HG03095 (cell line): ENCODE results near the gene VENTX.
"Not testable (repeated sequence)": the region's sequence is repeated elsewhere in the genome, so short reads cannot be mapped to it uniquely, and the experiment has no call there.

Experiments
- ATAC-seq: cut with Tn5 transposase; IDR thresholded peaks from one replicate; pipeline ENCODE4 v1.9.1; 2021; ENCODE audit warnings: moderate library complexity; ENCODE audit not compliant: unreplicated experiment

The VENTX gene

GRCh38 chr10:133253361-133253955, 15.8 kb downstream of the VENTX start:
- no peak for ATAC-seq

- no peak for ATAC-seq
These were observed 16.9 kb downstream of the VENTX start for GRCh38 chr10:133254421-133255120.

GRCh38 chr10:133255323-133255722, 17.7 kb downstream of the VENTX start:
- no peak for ATAC-seq

GRCh38 chr10:133257489-133258065, 19.9 kb downstream of the VENTX start:
- ATAC-seq = no peak

GRCh38 chr10:133258066-133258817, 20.6 kb downstream of the VENTX start:
- ATAC-seq = no peak

DNA sequence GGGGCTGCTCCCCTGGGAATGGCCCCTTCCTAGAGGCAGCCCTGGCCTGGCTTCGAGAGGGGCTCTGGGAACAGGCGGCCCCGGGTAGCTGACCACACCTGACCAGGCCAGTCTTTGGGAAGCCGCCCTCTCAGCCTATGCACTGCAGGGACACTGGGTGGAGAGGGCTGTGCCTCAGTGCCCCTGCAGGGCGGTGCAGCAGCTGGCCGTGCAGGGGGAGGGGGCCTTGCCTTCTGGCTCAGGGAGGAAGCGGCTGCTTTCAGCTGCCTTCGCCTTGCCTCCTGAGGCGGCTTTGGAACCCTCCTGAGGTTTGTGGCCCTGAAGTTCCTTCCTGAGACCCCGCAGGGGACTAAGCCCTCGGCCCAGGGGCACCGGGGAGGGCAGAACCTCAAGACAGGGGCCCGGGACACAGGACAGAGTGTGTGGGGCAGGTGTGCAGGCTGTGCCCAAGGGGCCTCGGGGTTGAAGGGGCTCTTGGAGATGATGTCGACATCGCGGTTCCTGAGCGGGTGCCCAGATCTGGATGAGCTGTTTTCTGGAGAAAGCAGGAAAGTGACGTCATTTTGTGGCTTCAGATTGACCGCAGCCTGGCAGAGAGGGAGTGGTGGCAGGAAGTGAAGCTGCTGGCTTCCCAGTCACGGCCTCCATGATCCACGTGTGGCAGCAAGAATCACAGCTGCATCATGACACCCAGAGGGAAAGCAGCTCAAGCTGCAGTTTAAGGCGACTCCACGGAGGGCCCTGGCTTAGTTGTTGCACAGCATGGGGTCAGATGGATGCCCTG, 21.4 kb downstream of the VENTX start:
- ATAC-seq = no peak

DNA sequence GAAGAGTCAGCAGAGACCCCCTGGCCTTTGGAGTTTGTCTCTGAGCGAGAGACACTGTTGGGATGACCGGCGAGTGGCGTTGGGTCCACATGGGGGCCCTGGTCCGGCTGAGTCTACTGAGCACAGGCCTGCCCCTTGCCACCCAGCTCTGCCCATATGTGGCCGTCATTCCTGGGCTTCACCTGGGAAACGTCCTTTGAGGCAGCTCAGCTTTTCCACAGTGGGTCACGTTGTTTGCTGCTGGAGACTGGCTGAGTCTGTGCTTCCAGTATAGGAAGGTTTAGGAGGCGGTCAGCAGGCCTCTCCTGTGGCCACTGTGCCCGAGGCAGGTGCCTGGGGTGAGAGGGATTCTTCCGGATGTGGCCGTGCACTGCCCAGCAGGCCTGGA, 21.9 kb downstream of the VENTX start:
- no peak for ATAC-seq

- ATAC-seq = peak; percentile 45
These were observed 23.5 kb downstream of the VENTX start for GRCh38 chr10:133260895-133261725.

DNA sequence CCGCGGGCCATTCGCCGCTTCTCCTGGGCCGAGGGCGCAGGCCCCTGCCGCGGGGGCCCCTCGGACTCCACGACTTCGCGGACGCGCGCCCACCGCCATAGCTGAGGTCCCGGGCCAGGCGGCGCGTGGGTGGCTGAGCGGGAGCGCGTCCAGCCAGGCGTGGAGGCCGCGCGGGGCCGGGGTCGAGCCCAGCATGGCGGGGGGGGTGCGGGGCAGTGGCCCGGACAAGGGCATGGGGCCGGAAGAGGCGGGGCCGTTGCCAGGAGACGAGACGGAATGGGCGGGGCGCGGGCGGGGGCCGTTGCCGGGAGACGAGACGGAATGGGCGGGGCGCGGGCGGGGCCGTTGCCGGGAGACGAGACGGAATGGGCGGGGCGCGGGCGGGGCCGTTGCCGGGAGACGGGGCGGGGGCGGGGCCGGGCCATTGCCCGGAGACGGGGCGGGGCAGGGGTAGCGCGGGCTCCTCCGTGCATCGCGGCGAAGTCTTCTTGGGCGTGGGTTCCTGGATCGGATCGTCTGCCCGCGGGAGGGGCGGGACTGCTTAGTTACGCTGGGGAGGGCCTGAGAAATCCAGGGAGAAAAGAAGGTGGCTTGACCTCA, 24.2 kb downstream of the VENTX start:
- peak; percentile 60 for ATAC-seq

DNA sequence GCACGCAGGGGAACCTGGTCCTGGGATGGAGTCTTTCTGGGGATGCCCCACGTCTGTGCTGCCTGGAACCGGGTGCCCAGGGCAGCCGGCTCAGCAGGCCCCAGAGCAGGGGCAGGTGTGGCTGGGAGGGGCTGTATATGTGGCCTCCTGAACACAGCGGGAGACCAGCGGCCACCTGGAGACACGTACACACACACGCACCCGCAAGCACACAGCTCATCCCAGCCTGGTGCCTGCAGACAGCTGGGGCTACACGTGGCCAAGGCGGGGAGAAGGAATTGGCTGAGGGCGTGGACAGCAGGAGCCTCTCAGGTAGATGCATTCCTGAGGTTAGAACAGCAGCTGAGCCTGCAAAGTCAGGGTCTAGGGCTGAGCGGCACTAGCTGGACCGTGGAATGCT, 25.0 kb downstream of the VENTX start:
- ATAC-seq = no peak

DNA sequence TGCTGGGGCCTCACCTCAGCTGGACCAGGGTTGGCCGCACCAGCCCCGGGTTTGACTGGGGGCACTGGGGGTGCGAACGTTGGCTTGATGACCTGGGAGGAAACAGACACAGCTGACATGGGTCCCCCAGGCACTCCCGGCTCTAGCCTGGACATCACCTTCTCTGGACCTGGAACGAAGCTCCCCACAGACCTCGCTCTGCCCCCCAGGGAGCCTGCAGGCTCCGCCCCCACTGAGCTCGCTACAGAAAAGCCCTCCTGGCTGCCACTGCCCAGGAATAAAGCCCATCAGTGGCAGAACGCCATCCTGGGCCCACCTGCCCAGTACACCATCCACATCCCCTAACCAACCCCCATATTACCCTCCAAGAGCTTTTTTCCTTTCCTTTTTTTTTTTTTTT, 26.0 kb downstream of the VENTX start:
- ATAC-seq = no peak

GRCh38 chr10:133264461-133264860, 26.8 kb downstream of the VENTX start:
- ATAC-seq = no peak

GRCh38 chr10:133265052-133265451, 27.4 kb downstream of the VENTX start:
- ATAC-seq = not testable (repeated sequence)

GRCh38 chr10:133266056-133266795, 28.6 kb downstream of the VENTX start:
- ATAC-seq = no peak

GRCh38 chr10:133267293-133267692, 29.6 kb downstream of the VENTX start:
- ATAC-seq = no peak

DNA sequence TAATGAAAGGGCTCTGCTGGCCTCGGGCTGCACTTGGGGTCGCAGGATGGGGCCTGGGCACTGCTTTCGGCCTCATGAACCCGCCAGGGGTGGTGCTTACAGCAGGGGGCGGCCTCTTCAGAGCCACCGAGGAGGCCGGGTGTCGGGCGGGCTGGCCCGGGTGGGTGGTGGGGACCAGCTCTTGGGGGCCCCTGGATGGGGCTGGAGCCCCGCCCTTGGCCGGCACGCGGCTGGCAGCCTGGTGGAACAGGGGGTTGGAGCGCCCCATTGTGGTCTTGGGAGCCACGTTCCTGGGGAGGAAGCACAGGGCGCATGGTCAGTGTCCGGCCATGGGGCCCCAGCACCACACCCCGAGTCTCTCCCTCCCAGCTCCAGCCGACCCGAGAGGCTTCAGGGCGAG, 30.2 kb downstream of the VENTX start:
- no peak for ATAC-seq

- no peak for ATAC-seq
These were observed 30.9 kb downstream of the VENTX start for GRCh38 chr10:133268532-133268931.

DNA sequence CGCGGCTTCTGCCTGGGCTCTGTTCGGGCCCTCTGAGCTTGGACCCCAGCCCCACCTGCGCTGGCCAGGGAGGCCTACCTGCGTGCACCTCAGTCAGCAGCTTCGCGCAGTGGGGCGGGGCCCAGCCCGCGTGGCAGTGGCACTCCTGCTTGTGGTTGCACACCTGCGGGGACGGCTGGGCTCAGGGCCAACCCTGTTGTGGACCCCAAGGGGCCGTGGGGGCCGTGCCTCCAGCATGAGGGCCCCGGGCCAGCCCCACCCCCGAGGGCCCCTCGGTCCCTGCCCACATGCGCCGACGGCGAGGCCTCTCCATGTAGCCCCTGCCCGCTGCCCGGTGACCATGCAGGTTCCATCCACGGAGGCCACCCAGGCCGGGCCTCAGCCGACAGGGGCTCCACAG, 31.7 kb downstream of the VENTX start:
- no peak for ATAC-seq

- ATAC-seq = no peak
These were observed 32.5 kb downstream of the VENTX start for GRCh38 chr10:133270204-133270603.
